ENCODE results near the gene MPST.

Gene MPST

DNA sequence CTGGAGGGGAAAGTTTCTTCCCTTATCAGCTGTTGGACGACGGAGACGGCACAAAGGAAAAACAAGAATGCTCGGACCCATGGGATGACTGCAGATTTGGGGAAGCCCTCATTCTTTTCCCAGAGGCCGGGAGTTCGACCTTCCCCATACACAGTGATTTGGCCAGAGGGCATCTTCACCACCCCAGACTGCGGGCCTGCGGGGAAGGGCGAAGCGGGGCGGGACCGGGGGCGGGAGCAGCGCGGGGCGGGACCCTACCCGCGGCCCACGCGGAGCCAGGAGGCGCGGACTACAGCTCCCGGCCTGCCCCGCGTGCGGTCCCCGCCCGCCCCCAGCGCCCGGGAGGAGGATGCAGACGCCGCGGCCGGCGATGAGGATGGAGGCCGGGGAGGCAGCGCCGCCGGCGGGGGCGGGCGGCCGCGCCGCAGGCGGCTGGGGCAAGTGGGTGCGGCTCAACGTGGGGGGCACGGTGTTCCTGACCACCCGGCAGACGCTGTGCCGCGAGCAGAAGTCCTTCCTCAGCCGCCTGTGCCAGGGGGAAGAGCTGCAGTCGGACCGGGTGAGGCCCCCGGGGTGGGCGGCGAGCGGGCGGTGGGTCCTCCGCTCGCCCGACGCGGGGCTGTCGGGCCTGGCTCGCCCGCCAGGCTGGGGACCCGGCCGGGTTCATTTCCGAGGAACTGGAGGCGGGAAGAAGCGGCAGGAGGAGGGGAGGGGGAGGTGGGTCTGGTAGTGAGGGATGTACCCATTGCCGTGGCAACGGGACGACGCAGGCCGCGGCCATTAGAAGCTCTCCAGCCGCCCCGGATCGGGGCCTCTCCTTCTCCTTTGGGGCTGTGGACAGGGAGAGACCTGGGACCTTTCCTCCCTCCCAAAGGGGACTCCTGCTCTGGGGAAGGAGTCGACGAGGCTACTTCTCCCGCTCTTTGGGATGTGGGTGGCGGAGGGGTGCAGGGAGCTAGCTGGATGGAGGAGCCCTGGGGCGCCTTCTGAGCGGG, 32.1 kb downstream of the MPST start, which contains the start of gene KCTD17:
Gene KCTD17 (plus strand): TSS at position 352 of the 995 bp plus-strand sequence. CDS start 19 bp downstream, at position 371.
- DNase-seq (ENCODE audit: extremely low spot score), result peak; percentile 95
- CTCF ChIA-PET, result interaction anchor here (0.5 to 1.4 kb wide), 3 partner anchors 48 to 196 kb away, joined by 3 to 5 read pairs (median 3); no protein-coding TSS in a partner anchor
- POLR2A ChIA-PET, result interaction anchor here (0.6 to 2.4 kb wide), 11 partner anchors 9 to 148 kb away, joined by 3 to 12 read pairs (median 4); partner anchors contain the start of gene TST
- TF ChIP-seq ELF4 (IDR thresholded peaks at IDR 0.05) (no peak), FOXA1 (IDR thresholded peaks at IDR 0.05) (no peak), HDGF (IDR thresholded peaks at IDR 0.05; ENCODE audit: borderline replicate concordance) (no peak), LEF1 (IDR thresholded peaks at IDR 0.05; ENCODE audit: borderline replicate concordance) (no peak), SUZ12 (IDR thresholded peaks at IDR 0.05) (no peak), ZNF384 (IDR thresholded peaks at IDR 0.05) (no peak), FOXM1 (IDR thresholded peaks at IDR 0.05; ENCODE audit: borderline replicate concordance) (no peak), SP1 (IDR thresholded peaks at IDR 0.05) (no peak), L3MBTL2 (conservative IDR thresholded peaks at IDR 0.05) (no peak; the same call in 1 of the 2 replicates), ARNT (IDR thresholded peaks at IDR 0.05) (no peak), CTBP1 (IDR thresholded peaks at IDR 0.05; ENCODE audit: borderline replicate concordance) (no peak)
- TF ChIP-seq, protein P1, sequence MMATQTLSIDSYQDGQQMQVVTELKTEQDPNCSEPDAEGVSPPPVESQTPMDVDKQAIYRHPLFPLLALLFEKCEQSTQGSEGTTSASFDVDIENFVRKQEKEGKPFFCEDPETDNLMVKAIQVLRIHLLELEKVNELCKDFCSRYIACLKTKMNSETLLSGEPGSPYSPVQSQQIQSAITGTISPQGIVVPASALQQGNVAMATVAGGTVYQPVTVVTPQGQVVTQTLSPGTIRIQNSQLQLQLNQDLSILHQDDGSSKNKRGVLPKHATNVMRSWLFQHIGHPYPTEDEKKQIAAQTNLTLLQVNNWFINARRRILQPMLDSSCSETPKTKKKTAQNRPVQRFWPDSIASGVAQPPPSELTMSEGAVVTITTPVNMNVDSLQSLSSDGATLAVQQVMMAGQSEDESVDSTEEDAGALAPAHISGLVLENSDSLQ (IDR thresholded peaks at IDR 0.05), result no peak

DNA sequence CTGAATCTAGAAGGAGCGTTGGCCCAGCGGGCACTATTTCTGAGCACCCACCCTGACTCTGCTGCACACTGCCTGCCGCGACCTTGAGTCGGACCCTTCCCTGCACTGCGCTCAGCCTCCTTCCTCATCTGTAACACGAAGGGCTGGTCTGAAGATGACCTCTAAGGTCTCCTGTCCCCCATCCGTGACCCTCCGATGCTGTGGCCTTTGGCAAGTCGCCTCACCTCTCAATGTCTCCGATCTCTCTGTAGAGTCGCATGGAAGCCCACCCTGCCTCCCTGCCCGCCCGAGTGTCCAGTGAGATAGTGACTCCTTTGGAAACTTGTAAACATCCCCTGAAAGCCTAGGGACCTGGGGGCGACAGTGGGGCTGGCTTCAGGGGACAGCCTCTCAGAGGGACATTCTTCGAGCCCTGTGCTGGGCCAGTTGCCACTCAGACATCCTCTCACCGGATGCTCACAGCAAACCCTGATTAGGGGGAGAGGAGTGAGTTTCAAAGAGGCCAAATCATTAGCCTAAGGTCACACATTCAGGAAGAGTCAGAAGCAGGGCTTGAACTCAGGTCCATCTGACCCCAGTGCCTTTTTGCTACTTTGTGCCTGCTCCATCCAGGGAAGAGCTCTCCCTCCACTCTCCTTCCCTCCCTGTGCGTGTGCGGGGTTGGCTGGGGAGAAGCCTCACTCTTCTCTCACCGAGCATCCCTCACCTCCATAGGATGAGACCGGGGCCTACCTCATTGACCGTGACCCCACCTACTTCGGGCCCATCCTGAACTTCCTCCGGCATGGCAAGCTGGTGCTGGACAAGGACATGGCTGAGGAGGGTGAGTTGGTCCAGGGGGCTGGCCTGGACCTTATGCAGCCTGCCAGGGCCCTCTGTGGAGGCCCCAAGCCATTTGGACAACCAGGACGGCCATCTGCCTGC, 33.1 kb downstream of the MPST start:
- ChIA-PET POLR2A (interaction anchor here (1.0 to 2.4 kb wide), 5 partner anchors 9 to 36 kb away, joined by 3 to 12 read pairs (median 7); partner anchors contain the start of gene TST), CTCF (no interaction called here)
- DNase-seq (ENCODE audit: extremely low spot score), result no peak
- TF ChIP-seq, protein P1 (IDR thresholded peaks at IDR 0.05), result no peak
- TF ChIP-seq NFRKB (IDR thresholded peaks at IDR 0.05) (no peak), SUZ12 (IDR thresholded peaks at IDR 0.05) (no peak), ELF4 (IDR thresholded peaks at IDR 0.05) (no peak), ARNT (IDR thresholded peaks at IDR 0.05) (no peak), LEF1 (IDR thresholded peaks at IDR 0.05; ENCODE audit: borderline replicate concordance) (no peak), HDGF (IDR thresholded peaks at IDR 0.05; ENCODE audit: borderline replicate concordance) (no peak), FOXK2 (IDR thresholded peaks at IDR 0.05) (no peak), FOXM1 (IDR thresholded peaks at IDR 0.05; ENCODE audit: borderline replicate concordance) (no peak), BHLHE40 (IDR thresholded peaks at IDR 0.05; ENCODE audit: borderline replicate concordance) (no peak), L3MBTL2 (conservative IDR thresholded peaks at IDR 0.05) (no peak), FOXA1 (IDR thresholded peaks at IDR 0.05) (no peak), SP1 (IDR thresholded peaks at IDR 0.05) (no peak), TARDBP (IDR thresholded peaks at IDR 0.05) (no peak), CTBP1 (IDR thresholded peaks at IDR 0.05; ENCODE audit: borderline replicate concordance) (no peak), ZNF384 (IDR thresholded peaks at IDR 0.05) (no peak)

DNA sequence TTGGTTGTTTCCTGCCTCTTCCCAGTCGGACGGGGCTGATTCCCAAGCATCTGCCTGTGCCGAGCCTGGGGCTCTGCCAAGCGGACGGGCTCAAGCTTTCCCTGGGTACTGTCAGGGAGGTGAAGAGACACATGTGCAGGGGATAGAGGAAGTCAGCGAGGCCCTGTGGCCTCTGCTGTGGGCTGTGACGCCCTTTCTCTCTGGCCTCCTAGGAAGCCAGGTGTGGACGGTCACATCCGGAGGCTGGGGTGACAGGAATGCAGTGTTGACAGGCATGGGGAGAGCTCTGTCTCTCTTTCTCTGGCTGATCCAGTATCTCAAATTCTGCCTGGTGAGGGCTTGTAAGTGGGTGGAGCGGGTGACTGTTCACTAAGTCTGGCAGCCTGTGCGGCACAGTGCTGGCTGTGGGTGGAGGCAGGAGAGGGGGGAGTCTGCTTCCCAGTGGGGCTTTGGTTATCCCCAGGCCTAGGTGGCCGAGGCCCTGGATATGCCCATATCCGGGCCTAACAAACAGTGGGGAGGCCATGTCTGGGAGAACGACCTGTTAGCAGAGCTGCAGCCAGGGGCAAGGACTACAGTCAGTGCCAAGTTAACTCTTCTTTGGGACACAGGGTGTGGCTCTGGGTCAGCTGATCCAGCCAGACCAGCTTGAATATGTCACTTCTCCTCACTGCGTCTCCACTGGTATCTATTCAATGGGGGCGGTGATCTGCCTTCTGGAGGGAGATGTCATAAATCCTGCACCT, 33.9 kb downstream of the MPST start:
- ChIA-PET POLR2A (no interaction called here), CTCF (no interaction called here)
- no peak for DNase-seq (ENCODE audit: extremely low spot score)
- TF ChIP-seq, protein P1 (IDR thresholded peaks at IDR 0.05), result no peak
- no peak for TF ChIP-seq L3MBTL2 (conservative IDR thresholded peaks at IDR 0.05)
- no peak for TF ChIP-seq ELF4 (IDR thresholded peaks at IDR 0.05)
- no peak for TF ChIP-seq FOXK2 (IDR thresholded peaks at IDR 0.05)
- TF ChIP-seq FOXA1 (IDR thresholded peaks at IDR 0.05), result no peak
- no peak for TF ChIP-seq LEF1 (IDR thresholded peaks at IDR 0.05; ENCODE audit: borderline replicate concordance)
- no peak for TF ChIP-seq NFRKB (IDR thresholded peaks at IDR 0.05)
- no peak for TF ChIP-seq ZNF384 (IDR thresholded peaks at IDR 0.05)
- no peak for TF ChIP-seq BHLHE40 (IDR thresholded peaks at IDR 0.05; ENCODE audit: borderline replicate concordance)
- no peak for TF ChIP-seq CTBP1 (IDR thresholded peaks at IDR 0.05; ENCODE audit: borderline replicate concordance)
- no peak for TF ChIP-seq TARDBP (IDR thresholded peaks at IDR 0.05)
- no peak for TF ChIP-seq SP1 (IDR thresholded peaks at IDR 0.05)

DNA sequence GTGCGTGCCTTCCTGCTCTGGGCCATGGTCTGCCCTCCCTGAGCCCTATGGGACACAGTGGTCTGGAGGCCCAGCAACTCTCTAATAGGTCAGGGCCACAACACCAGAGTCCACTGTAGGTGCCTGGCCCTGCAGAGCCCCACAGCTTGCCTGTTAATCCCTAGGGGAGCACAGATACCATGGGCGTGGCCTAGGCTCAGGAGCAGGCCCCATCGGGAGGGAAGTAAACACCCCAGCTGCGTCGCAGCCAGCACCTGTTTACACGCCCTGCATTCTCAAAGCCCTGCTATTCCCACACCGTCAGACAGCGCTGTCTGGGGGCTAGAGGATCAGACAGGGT, 34.5 kb downstream of the MPST start:
- TF ChIP-seq HDGF (IDR thresholded peaks at IDR 0.05; ENCODE audit: borderline replicate concordance), result no peak
- CTCF ChIA-PET, result no interaction called here
- DNase-seq (ENCODE audit: extremely low spot score), result no peak
- POLR2A ChIA-PET, result no interaction called here
